Fibroblast of skin of scalp (primary cell): ENCODE data around the gene KLRD1.
A peak's percentile ranks its signal among the peaks of the same experiment; 100 is the strongest.
"Not testable (repeated sequence)": the region's sequence is repeated elsewhere in the genome, so short reads cannot be mapped to it uniquely, and the experiment has no call there.

Experiments
- DNase-seq: peaks from one replicate; pipeline ENCODE4 v3.0.0-alpha.2; 2013

The KLRD1 gene

DNA sequence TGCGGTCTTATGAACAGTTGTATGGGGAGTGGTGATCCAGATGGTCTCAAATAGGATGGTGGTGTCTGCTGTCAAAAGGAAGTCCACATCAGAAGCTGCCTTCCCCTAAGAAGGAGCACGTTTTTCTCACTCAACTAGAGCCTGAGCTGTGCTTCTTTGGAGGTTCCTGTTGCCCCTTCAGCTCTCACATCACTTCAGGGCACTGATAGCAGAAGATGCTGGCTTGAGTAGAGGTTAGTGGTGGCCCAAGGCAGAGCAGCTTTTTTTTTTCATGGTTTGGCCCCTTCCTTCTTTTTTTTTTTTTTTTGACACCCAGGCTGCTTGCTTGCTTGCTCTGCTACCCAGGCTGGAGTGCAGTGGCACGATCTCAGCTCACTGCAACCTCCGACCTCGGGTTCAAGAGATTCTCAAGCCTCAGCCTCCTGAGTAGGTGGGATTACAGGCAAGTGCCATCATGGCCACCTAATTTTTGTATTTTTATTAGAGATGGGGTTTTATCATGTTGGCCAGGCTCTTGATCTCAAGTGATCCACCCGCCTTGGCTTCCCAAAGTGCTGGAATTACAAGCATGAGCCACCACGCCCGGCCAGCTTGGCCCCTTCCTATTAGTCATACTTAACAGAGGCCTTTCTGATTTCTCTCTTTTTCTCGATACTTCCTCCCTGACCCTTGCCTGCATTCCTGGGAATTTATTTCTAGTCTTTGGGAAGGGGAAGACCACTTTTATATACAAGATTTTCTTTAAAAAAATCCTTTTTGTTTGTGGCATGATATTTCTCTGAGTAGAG is 31.6 kb downstream of the KLRD1 start:
- DNase-seq, result peak; percentile 42

GRCh38 chr12:10340946-10341345 is 33.3 kb downstream of the KLRD1 start:
- not testable (repeated sequence) for DNase-seq

DNA sequence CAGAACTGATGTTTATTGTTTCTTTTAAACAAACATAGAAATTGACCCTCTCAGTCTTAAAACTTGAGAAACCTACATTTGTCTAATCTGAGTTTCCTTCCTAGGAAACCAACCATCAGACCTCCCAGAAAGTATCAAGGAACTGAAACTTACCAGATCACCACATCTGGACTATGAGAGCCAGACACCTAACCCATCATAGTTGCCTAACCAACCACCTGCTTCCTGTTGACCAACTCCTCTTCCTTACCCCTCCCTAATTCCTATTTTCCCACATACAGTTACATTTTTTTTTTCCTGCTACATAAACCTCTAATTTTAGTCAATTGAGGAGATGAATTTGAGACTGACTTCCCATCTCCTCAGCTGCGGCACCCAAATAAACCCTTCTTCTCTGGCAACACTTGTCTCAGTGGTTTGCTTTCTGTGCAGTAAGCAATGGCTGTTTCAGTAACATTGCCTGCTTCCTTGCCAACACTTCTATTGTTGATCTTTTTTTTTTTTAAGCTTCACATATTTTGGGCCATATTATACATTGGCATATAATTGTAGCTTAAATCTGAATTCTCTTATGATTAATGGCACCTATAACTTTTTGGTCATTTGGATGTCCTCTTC is 34.3 kb downstream of the KLRD1 start:
- no peak for DNase-seq

- DNase-seq, result not testable (repeated sequence)
Observed at GRCh38 chr12:10351457-10351856, 43.8 kb downstream of the KLRD1 start.

DNA sequence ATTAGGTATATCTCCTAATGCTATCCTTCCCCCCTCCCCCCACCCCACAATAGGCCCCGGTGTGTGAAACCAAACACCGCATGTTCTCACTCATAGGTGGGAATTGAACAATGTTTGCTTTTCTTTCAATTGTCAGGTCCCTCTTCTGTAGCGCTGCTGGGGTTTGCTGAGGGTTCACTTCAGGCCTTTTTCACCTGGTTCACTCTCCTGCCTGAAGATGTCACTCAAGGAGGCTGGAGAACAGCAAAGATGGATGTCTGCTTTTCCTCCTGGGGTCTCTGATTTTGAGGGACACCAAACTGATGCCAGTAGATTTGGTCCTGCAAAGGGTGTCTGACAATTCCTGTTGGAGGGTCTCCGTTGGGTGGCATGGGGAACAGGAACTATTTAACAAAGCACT is 46.4 kb downstream of the KLRD1 start:
- DNase-seq, result no peak

DNA sequence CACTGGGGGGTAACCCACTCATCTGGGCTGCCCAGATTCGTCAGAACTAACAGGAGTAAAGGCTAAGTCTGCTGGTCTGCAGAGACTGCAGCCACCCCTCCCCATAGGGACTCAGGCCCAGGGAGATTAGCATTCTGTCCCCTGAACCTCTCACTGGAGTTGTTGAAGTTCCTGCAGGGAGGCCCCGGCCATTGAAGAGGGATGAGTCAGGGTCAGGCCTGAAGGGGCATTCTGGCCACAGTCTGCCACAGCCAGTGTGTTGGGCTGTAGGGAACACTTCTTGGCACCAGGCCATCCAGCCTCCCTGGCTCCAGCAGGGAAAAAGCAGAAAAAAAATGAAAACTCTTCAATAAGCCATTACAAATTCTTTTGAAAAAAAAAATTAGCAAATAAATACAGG is 46.8 kb downstream of the KLRD1 start:
- peak; percentile 29 for DNase-seq

GRCh38 chr12:10358131-10358530 is 50.5 kb downstream of the KLRD1 start:
- no peak for DNase-seq

DNA sequence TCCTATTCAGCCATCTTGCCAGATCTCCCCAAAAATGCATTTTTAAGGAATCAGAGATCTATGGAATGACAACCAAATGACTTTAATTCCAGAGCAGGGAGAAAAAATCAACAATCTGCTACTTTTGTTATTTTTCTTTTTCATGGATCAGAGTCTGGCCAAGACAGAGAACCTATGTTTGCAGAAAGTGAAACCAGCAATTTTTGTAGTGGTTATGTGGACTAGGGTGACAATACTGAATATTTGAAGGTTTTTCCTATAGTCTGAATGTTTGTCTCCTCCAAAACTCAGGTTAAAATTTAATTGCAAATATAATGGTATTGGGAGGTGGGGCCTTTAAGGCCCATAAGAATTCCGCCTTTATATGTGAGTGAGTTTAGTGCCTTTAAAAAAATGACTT is 51.3 kb downstream of the KLRD1 start:
- no peak for DNase-seq

- DNase-seq, result no peak
Observed at GRCh38 chr12:10361084-10361483, 53.4 kb downstream of the KLRD1 start.

DNA sequence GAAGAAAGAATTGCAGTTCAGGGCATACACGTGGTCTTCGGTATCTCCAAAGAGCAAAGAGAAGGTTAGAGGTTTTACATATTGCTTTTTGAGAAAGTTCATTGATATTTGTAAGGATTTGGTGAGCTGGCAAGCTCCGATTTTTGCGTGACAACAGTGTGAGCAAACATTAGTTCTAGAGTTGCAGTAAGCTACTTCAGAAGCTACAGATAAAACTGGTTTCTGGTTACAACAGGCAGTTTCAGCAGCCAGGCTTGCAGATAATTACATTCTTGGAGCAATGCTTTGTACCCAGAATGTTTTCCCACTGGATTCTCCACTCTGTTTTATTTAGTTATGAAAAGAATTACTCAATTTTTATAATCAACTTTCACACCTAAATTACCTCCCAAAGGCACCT is 54.0 kb downstream of the KLRD1 start:
- DNase-seq, result peak; percentile 25

GRCh38 chr12:10362325-10362724 is 54.7 kb downstream of the KLRD1 start:
- no peak for DNase-seq

- DNase-seq, result no peak
Observed at GRCh38 chr12:10362828-10363657, 55.4 kb downstream of the KLRD1 start.

DNA sequence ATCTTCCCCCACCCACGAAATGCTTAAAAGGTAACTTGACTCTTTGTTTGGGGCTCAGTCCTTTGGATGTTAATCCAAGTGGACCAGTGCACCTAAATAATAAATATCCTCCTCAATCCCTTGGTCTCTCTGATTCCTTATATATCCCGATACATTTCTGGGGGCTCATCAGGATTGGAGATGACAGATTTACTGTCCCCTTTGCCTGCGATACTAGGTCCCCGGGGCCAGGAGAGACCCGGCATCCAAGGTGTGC is 55.9 kb downstream of the KLRD1 start:
- no peak for DNase-seq

DNA sequence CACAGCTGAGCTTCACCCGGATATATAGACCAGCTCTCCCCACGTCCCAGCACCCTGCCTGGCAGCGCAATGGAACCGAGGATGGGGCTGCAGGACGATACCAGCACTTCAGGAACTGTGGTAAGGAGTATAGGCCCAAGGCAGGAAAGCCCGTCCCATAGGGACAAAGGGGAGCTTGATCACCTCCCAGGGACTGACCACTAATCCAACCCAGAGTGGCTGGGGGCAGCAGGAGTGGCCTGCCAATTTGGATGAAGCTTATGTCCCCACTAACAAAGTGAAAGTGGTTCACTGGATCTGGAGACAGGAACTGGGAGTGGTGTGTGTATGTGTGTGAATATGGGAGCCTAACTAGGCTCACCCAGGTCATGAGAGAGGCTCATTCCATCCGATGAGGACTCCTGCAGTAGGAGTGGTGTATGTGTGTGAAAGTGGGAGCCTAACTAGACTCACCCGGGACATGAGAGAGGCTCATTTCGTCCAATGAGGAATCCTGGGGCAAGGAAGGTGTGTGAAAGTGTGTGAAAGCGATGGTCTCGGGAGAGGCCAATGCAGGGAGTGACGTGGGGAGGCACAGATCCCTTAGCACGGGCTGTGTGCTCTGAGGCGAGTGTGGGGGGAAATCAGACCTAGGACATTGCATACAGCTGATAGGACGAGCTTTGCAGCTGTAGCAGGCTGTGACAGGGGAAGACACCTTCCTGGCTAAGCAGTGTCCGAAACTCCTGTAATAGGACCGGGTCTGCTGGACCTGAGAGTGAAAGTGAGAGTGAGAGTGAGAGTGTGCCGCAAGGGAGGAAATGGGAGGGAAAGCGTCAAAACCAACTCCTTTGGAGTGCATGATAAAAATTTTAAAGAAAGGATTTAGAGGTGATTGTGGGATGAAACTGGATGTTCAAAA is 56.5 kb downstream of the KLRD1 start:
- peak; percentile 45 for DNase-seq

DNA sequence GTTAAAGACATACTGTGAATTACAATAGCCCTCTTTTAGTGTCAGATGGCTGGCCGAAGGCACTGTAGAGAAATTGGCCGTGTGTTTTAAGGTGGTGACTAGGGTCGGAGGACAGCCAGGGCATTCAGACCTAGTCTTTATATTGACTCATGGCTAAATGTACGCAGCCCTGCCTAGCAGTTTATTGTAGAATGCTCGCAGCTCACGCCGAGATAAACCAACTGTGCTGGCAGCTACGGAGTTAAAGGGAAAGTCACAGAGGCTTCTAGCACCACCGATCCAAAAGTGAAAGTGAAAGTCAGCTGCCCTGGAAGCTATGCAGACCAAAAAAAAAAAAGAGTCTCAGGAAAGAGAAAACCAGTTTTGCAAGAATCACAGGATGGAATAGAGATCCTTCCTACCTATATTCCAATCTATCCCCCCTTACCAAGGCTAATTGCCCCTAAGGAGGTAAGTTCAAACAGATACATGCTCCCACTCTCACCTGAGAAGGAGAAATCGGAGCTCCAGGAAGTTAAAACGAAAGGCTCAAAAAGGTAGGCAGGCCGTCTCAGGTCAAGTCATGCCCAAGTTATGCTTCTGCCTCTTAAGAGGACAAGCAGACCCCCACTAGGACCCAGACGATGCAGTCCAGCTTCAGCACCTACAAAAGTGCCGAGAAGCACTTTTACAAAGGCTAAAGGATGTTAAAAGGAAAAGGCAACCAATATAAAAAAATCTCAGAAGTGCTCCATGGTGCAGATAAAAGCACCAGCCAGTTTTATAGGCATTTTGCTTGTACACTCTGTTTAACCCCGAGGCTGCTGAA is 57.3 kb downstream of the KLRD1 start:
- peak; percentile 84 for DNase-seq

DNA sequence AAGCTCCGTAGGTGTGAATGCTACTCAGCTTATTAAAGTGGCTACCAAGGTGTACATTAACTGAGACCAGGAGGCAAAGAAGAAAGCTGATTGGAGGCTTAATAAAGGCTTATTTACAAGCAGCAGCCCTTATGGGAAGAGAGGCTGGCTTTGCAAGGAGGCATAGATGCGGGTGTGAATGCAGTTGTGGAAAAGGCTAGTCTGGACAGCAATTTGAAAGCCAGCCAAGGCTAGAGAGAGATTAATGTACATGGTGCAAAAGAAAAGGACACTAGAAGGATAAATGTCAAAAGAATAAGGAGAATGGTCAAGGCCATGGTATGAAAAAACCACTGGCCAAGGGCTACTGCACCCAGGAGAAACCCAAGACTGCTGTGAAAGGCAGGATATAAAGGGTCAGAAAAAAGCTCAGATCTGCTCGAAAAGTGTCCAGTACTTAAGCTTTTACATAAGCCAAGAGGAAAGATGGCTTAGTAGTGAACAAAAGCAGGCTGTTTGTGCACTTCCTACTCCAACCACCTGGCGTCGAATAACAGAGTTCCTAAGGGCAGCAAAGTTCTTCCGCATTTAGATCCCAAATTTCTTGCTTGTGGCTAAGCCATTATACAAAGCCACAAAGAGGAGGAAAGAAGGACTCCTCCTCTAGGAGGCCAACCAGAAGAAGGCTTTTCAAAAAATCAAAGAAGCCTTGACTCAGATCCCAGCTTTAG is 58.2 kb downstream of the KLRD1 start:
- DNase-seq, result peak; percentile 40

- DNase-seq, result peak; percentile 66
Observed at GRCh38 chr12:10366875-10367274, 59.2 kb downstream of the KLRD1 start.

DNA sequence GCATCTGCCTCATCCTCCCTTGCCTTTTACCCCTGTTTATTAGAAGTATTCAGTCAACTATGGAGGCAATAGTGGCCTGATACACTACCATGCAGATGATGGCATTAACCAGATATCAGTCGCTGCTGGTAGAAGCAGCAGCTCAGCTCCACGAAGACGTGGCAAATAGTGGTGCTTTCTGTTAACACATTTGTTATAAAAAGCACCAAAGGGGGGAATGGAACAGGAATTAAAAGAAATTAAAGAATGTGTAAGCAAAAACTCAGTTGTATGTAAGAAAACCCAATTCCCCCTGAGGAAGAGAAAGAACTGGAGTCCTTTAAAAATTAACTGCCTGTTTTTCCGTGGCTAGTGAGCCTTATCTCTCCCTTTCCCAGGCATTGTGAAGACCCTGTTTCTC is 60.0 kb downstream of the KLRD1 start:
- not testable (repeated sequence) for DNase-seq

DNA sequence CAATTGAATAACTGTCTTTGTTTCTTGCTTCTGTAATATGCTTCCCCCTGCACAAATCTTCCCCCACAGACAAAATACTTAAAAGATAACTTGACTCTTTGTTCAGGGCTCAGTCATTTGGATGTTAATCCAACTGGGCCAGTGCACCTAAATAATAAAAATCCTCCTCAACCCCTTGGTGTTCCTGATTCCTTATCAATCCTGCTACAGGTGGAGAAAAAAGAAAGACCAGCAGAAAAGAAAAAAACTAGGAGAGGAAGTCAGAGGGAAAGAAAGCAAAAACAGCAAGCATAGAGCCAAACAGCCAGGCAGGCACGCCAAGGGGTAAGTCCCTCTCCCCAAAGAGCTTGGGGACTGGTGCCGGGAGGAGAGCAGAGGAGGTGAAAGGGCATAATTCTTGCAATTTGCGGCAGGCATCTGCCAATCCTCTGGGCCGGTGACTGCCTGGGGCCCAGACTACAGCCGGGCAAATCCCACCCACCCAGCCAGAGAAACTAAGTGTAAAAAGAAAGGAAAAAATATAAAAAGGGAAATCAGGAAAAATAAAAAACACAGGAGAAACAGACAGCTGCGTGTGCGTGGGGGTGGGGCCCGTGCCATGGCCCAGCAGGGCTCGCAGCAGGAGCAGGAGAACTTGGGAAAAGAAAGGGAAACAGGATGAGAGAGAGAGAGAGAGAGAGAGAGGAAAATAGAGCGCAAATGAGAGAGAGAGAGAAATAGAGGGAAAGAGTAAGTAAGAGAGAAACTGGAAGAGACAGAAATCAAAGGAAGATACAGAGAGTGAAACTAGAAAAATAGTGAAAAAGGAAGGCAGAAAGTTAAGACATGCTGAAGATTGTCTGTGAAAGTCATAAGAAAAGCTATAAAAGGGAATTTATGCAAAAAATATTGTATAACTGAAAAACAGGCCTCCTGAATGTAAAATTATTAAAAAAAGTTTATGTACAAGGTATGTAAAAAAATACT is 60.8 kb downstream of the KLRD1 start:
- DNase-seq, result no peak
